ENCODE measurements around the gene CPLX4. TPM values are rescaled to one million over a fixed set of nuclear protein-coding genes. Genes with fewer than 3 reads are reported as not detected.
A peak's percentile ranks its signal among the peaks of the same experiment; 100 is the strongest.

Gene CPLX4
- total and polyA plus RNA-seq, 2 of the 13 experiments (the other 11 are each of a cell fraction or from before 2014, with no cell fraction given), result not detected

GRCh38 chr18:59268721-59269562, 49.5 kb downstream of the CPLX4 start (continued):
- peak; percentile 27; the same call in 1 of the 2 replicates for TF ChIP-seq ARNT2 (CRISPR knock-in tag; IDR thresholded peaks at IDR 0.05; ENCODE audit: low read depth)
- peak; percentile 23; the same call in 1 of the 2 replicates for TF ChIP-seq ZNF574 (CRISPR knock-in tag; IDR thresholded peaks at IDR 0.05)
- no peak for TF ChIP-seq MAX (IDR thresholded peaks at IDR 0.05)
- peak; percentile 66 for TF ChIP-seq ZNF687 (CRISPR knock-in tag; IDR thresholded peaks at IDR 0.05)
- TF ChIP-seq CBX2 (IDR thresholded peaks at IDR 0.05; ENCODE audit: low read depth, low read length), result no peak
- TF ChIP-seq CBX2 (CRISPR knock-in tag; IDR thresholded peaks at IDR 0.05; ENCODE audit: low read depth), result peak; percentile 85; the same call in 1 of the 2 replicates
- TF ChIP-seq GATAD2A (CRISPR knock-in tag; IDR thresholded peaks at IDR 0.05), result no peak
- TF ChIP-seq ZFP37 (CRISPR knock-in tag; IDR thresholded peaks at IDR 0.05; ENCODE audit: borderline replicate concordance), result no peak
- TF ChIP-seq CTCF (CRISPR knock-in tag; IDR thresholded peaks at IDR 0.05), result peak; percentile 42; the same call in 1 of the 2 replicates
- TF ChIP-seq SP1 (IDR thresholded peaks at IDR 0.05), result no peak
- TF ChIP-seq SP1 (CRISPR knock-in tag; IDR thresholded peaks at IDR 0.05), result no peak
- no peak for TF ChIP-seq BATF2 (CRISPR knock-in tag; IDR thresholded peaks at IDR 0.05)
- TF ChIP-seq ZNF556 (CRISPR knock-in tag; IDR thresholded peaks at IDR 0.05; ENCODE audit: borderline replicate concordance), result 0 out of 2 replicates have a peak, but pooled peaks have one; percentile 41
- TF ChIP-seq SCMH1 (CRISPR knock-in tag; IDR thresholded peaks at IDR 0.05; ENCODE audit: borderline replicate concordance), result no peak
- peak; percentile 28; the same call in 1 of the 2 replicates for TF ChIP-seq PATZ1 (CRISPR knock-in tag; IDR thresholded peaks at IDR 0.05)
